ENCODE data around the gene CLEC16A.

The CLEC16A gene

GRCh38 chr16:11087691-11088073, 143.3 kb downstream of the CLEC16A start:
- no peak for DNase-seq

GRCh38 chr16:11088074-11088730, 143.8 kb downstream of the CLEC16A start:
- DNase-seq = no peak

- DNase-seq = no peak
Measured at GRCh38 chr16:11088831-11089230, 144.5 kb downstream of the CLEC16A start.

GRCh38 chr16:11089504-11090124, 145.2 kb downstream of the CLEC16A start:
- no peak for DNase-seq

- DNase-seq = no peak
Measured at GRCh38 chr16:11090232-11090631, 145.9 kb downstream of the CLEC16A start.

- peak; percentile 83 for DNase-seq
Measured at GRCh38 chr16:11091021-11091785, 146.8 kb downstream of the CLEC16A start.

GRCh38 chr16:11092788-11093571, 148.6 kb downstream of the CLEC16A start:
- DNase-seq = no peak

- no peak for DNase-seq
Measured at GRCh38 chr16:11093572-11094074, 149.3 kb downstream of the CLEC16A start.

GRCh38 chr16:11094075-11094856, 149.9 kb downstream of the CLEC16A start:
- peak; percentile 83 for DNase-seq

- DNase-seq = no peak
Measured at GRCh38 chr16:11094857-11095565, 150.6 kb downstream of the CLEC16A start.

- DNase-seq = no peak
Measured at GRCh38 chr16:11095935-11096334, 151.6 kb downstream of the CLEC16A start.

GRCh38 chr16:11097094-11097786, 152.9 kb downstream of the CLEC16A start:
- DNase-seq = no peak

GRCh38 chr16:11097787-11098167, 153.4 kb downstream of the CLEC16A start:
- no peak for DNase-seq

GRCh38 chr16:11098601-11099390, 154.4 kb downstream of the CLEC16A start:
- DNase-seq = no peak

GRCh38 chr16:11099672-11100205, 155.4 kb downstream of the CLEC16A start:
- no peak for DNase-seq

GRCh38 chr16:11100239-11100750, 155.9 kb downstream of the CLEC16A start:
- DNase-seq = peak; percentile 85

GRCh38 chr16:11101283-11101682, 156.9 kb downstream of the CLEC16A start:
- no peak for DNase-seq

GRCh38 chr16:11101695-11102522, 157.5 kb downstream of the CLEC16A start:
- DNase-seq = no peak

GRCh38 chr16:11102523-11102898, 158.1 kb downstream of the CLEC16A start:
- no peak for DNase-seq

Measured in activated CD8-positive, alpha-beta memory T cell treated with anti-CD3 and anti-CD28 coated beads, Interleukin-2, amount 50 U/mL, for 48 hours (primary cell).